Umbilical cord (tissue), 2 donors: ENCODE data around the gene ABCB6. TPM values are rescaled to one million over a fixed set of nuclear protein-coding genes. Genes with fewer than 3 reads are reported as not detected.
A peak's percentile ranks its signal among the peaks of the same experiment; 100 is the strongest.

Experiments used
- DNase-seq: peaks from one replicate; pipeline ENCODE4 v3.0.0-alpha.2; 2015; ENCODE audit warnings: low spot score
- total RNA-seq: library from RNA; depleted of rRNA; stranded (reverse); fragments of >200 nt; gene quantifications from one replicate; pipeline ENCODE4 v1.2.3, GENCODE V29; 2014; ENCODE audit warnings: low replicate concordance; ENCODE audit not compliant: insufficient read depth

Gene ABCB6
- total RNA-seq, 1 donor from 2014 or later = 34.2 TPM

DNA sequence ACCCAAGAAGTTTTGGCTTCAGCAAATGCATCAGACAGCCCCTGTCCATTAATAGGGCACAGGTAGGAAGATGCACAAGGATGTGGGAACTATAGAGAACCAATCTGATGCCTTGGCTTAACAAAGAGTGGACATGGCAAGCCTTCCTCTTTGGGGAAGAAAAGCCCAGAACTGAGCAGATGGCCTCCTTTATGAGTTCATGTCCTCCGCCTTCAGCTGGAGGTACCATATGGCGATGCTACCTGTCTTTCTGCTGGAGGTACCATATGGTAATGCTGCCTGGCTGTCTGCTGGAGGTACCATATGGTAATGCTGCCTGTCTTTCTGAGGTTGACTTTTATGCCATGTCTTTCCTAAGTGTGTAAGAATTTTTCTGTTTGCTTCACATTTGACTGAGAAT is 34.6 kb downstream of the ABCB6 start:
- no peak for DNase-seq

DNA sequence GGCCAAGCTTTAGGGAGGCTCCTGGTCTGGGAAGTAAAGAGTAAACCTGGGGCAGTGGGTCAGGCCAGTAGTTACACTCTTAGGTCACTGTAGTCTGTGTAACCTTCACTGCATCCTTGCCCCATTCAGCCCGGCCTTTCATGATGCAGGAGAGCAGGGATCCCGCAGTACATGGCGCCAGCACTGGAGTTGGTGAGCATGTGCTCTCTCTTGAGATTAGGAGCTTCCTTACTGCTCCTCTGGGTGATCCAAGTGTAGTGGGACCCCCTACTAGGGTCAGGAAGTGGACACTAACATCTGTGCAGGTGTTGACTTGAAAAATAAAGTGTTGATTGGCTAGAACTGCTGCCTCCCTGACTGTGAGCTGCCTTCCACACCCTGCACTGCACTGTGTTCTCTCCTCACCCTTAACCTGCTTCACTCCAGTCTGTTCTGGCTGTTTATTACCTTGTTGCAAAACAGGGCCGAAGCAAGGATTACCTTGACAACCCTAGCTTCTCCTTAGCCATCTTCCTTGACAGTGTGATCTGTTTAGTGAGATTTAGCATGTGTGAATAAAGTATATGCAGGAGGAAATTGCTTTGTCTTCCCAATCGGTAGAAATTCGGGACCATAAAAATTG is 35.5 kb downstream of the ABCB6 start:
- DNase-seq = no peak

DNA sequence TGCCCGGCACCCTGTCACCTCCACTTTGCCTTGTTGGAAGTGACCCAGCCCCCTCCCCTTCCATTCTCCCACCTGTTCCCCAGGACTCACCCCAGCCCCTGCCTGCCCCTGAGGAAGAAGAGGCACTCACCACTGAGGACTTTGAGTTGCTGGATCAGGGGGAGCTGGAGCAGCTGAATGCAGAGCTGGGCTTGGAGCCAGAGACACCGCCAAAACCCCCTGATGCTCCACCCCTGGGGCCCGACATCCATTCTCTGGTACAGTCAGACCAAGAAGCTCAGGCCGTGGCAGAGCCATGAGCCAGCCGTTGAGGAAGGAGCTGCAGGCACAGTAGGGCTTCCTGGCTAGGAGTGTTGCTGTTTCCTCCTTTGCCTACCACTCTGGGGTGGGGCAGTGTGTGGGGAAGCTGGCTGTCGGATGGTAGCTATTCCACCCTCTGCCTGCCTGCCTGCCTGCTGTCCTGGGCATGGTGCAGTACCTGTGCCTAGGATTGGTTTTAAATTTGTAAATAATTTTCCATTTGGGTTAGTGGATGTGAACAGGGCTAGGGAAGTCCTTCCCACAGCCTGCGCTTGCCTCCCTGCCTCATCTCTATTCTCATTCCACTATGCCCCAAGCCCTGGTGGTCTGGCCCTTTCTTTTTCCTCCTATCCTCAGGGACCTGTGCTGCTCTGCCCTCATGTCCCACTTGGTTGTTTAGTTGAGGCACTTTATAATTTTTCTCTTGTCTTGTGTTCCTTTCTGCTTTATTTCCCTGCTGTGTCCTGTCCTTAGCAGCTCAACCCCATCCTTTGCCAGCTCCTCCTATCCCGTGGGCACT is 36.2 kb downstream of the ABCB6 start:
- no peak for DNase-seq

DNA sequence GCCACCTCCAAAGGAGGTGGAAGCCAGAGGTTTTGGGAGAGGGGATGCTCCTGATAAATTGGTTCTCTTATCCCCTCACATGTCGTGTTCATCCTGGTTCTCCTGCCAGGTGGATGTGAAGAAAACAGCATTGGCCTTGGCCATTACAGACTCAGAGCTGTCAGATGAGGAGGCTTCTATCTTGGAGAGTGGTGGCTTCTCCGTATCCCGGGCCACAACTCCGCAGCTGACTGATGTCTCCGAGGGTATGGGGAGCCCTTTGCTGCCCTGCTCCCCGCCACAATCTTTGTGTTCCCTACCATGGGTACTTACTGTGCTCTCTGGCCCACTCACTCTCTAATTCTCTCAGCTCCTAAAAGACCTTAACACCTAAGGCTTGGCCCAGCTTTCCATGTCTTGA is 37.2 kb downstream of the ABCB6 start:
- DNase-seq = no peak

DNA sequence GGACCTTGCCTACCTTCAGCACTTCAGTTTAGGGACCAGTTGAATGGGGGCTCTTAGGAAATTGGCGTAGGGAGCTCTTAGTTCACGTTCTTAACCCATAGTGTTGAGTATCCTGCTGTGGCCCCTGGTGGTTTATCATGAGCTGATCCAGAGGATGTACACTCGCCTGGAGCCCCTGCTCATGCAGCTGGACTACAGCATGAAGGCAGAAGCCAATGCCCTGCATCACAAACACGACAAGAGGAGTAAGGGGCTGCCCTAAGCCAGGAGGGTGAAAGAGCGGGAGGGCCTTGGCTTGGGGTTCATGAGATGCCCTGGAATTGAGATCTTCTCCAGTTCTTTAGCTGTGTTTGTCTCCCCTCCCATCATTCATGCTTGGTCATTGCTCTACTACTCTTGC is 37.8 kb downstream of the ABCB6 start:
- no peak for DNase-seq

DNA sequence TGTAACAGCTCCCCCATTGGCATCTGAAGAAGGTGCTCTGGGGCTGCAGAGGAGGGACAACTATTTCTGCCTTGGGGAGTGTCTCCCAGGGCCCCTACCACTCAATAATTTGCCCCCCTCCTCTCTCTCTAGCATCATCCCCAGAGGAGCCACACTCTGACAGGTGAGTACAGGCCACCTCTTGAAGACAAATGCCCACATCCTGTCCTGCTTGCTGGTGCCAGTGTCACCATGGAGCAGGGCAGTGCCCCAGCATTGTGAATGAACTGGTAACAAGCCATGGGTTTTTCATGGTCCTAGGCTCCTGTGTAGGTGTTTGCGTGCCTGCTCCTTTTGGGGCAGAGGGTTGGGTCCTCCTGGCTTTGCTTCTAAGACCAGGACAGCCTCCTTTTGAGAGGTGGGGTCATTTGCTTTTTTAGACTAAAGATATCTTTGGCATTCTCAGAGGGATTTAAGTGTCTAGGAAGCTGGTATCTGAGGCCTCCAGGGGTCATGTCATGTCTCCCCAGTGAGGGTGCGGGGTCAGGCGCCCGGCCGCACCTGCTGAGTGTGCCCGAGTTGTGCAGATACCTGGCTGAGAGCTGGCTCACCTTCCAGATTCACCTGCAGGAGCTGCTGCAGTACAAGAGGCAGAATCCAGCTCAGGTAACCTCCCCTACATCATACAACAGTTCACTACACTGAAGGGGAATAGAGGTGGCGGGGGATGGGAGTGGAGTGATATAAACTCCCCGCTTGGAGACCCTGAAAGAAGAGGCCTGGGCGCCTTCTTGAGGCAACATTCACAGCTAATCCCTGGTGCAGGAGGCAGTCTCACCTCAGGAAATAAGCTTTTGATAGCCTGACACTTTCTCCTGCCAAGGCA is 38.9 kb downstream of the ABCB6 start:
- DNase-seq = no peak

DNA sequence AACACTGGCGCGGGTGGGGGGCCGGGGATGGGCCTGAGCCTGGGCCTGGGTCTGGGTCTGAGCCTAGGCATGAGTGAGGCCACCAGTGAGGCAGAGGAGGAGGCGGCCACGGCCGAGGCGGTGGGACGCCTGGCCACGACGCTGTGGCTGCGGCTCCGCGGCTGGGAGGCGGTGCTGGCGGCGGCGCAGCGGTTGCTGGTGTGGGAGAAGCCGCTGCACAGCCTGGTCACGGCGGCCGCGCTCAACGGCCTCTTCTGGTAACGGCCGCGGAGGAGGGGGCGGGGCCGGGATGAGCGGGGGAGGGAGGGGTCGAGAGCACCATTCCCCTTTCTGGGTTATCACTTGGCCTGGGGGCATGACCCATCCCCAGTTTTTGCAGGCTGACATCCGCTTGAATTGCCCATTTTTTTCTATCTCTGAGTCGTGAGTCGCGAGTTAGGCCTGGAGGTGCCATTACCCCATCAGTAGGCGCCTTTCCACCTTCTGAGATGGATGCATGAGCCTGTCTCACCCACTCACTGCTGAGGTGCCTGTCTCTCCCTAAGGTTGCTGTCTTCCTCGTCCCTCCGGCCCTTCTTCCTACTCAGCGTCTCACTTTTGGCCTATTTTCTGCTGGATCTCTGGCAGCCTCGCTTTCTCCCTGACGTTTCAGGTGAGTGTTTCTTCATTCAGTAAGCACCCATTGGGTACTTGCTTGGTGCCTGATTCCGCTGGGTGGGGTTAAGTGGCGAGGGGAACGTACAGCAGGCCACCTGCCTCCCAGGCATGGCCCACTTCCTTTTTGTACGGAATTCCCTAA is 40.2 kb downstream of the ABCB6 start:
- DNase-seq = no peak

DNA sequence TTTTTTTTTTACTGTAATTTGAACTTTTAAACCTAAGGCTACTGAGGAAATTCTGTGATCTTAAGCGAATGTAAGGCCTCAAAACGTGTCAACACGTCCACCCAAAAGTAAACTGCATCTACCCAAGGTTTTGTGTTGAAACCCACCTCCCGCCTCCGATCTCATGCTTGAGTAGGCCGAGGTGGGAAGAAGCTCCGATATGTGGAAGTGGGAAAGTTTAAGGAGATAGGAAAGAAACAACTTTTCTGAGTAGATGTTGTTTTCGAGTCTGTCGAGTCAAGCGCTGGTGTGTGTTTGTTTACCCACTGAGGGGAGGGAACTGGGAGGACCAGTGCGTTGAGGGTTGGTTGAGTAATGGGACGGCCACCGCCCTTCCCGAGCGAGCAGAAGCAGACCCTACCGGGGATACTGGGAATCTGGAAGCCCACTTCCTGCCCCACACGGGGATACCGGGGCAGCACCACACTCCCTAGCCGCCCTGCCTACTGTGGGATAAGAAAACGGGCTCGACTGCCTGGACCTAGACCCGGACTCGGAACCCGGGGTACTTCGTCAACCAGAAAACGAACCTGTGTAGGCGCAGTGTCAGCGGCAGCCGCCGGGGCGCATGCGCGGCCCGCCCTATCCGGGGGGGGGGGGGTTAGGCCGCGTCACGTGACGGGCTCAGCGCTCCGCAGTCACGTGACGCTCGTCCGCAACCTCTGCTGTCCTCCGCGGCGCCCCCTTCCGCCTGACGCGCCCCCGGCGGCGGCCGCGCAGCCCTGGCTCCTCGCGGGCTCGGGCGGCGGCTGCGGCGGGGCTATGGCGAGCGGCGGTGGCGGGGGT is 41.0 kb downstream of the ABCB6 start, which contains the start of gene RETREG2:
TSS of gene RETREG2 (plus strand) at position 724 of the 825 bp plus-strand sequence. CDS start at position 802, 78 bp downstream.
- DNase-seq = peak; percentile 94

DNA sequence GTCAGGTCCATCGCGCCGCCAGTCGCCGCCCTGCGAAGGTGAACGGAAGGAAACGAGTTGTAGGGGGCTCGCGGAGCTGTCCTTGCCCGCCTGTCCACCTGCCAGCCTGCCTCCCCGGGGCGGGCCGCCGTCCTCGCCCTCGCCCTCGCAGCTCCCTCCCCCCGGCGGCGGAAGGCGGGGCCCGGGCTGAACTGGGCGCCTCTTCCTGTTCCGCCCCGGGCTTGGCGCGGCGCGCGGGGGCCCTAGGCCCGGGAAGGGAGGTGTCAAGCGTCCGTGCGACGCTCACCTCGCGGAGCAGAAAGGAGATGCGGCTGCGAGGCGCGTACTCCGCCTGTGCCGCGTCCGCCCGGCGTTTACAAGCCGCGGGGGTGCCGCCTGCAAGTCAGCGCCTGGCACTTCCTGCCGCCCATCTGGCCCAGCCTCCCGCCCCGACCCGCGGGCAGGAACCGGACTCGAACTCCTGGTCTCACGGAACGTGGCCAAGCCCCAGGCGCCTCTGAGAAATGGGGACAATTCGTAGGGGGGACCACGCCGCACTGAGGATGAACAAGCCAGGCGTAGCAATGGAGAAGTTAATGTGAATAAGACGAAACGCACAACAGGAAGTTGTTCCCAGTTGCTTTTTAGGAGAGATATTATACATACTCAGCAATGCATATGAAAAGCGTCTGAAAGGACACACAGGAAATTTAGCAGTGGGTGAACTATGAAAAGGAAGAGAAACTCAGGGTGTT is 41.8 kb downstream of the ABCB6 start, which contains the start of gene CNPPD1:
TSS of gene CNPPD1 (minus strand) at position 108 of the 734 bp plus-strand sequence. CDS start at position 11, 97 bp downstream.
- peak; percentile 92 for DNase-seq

DNA sequence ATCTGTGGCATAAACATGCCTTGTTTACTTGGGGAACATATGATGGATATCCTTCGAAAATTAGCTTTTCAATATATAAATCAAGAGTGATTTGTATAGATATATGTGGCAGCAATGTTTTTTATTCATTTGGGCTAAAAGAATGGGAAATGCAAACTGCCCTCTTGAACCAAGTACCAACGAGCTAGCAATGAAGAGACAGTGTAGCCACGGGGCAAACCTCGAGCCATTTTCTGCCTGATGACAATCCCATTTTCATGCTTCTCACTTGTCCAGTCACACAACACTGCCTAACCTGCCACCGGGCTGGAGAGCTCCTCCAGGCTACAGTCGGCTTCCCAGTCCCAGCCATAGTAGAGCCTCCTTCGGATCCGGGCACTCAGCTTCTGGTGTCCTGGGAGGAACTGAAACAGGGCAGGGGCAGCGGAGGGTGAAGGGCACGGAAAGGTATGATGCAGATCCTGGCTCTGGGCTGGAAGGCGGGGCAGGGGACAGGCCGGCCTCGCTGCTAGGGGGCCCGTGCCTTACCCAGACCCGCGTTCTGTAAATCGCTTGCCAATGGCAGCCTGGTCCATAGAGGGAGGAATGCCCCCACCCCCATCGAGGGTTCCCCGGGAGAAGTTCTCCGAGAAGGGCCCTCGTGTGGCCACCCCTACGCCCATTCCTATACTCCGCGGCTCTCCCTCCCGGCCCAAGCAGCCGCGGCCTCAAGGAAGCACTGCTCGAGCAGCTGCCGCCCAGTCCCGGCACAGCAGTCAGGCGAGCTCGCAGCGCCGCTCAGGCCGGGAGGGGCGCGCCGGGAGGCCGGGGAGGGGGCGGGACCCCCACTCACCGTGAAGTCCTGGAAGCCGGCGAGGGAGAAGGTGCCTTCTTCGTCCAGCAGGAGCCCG is 42.6 kb downstream of the ABCB6 start:
- peak; percentile 49 for DNase-seq

DNA sequence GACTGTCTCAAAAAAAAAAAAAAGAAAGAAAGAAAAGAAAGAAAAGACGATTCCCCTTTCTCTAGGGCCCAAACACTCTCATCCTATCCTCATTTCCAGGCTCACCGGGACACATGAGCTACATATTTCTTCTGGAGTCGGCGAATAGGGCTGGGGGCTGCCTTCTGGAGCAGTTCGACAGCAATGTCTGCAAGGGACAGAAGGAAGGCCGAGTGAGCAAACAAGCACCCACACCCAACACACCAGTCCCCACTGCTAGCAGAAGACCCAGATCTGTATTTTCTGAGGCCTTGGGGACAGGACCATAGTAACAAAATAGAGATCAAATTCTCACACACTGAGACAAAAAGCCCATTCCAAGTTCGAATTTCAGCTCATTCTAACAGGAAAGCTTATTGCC is 43.3 kb downstream of the ABCB6 start:
- DNase-seq = no peak

DNA sequence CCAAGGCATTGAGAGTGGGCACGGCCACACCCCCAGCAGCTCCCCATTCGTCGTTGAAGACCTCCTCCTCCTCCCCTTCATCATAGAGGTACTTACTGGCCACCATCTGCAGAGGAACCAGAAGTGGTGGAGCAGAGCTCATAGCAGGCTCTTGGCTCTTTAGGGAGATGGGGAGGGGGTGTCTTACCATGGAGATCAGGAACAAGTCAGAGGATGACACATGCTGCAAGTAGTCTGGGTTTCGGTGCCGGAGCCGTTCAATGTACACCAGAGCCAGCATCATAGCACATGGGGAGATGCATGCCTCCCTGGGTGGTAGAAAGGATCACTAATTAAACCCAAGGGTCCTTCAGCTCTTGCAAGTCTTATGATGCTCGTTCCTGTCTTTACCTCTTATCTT is 44.0 kb downstream of the ABCB6 start:
- DNase-seq = no peak

DNA sequence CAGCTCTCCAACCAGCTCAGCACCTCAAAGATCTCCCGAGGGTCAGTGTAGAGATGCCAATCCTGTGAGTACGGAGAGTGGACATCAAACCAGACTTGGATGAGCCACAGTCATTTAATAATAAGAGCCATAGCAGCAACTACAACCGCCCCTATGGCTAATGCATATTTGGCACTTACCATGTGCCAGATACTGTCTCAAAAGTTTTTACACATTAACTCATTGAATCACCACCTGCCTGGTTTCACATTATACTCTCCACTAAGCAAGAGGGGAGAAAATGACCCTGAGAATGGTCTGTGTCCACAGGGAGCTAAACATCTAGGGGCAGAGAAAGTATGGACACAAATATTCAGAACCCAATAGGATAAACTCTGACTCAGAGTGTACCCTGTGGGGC is 44.6 kb downstream of the ABCB6 start:
- DNase-seq = no peak

DNA sequence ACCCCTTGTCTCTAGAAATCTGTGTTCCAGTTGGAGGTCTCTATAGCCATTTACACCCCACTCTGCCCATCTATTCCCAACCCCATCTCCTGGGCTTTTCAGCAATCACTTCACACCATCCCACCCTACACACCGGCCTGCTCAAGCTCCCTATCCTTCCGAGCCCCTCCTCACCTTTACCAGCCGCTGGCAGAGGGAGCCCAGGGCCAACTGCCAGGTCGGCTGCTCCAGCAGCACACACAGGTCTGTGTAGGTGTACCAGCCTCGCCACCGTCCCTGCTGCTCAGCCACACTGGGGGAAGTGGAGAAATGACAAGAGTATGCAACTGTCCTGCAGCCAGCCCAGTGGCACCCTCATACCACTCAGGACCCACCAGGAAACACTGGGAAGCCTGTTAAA is 45.6 kb downstream of the ABCB6 start:
- DNase-seq = no peak

DNA sequence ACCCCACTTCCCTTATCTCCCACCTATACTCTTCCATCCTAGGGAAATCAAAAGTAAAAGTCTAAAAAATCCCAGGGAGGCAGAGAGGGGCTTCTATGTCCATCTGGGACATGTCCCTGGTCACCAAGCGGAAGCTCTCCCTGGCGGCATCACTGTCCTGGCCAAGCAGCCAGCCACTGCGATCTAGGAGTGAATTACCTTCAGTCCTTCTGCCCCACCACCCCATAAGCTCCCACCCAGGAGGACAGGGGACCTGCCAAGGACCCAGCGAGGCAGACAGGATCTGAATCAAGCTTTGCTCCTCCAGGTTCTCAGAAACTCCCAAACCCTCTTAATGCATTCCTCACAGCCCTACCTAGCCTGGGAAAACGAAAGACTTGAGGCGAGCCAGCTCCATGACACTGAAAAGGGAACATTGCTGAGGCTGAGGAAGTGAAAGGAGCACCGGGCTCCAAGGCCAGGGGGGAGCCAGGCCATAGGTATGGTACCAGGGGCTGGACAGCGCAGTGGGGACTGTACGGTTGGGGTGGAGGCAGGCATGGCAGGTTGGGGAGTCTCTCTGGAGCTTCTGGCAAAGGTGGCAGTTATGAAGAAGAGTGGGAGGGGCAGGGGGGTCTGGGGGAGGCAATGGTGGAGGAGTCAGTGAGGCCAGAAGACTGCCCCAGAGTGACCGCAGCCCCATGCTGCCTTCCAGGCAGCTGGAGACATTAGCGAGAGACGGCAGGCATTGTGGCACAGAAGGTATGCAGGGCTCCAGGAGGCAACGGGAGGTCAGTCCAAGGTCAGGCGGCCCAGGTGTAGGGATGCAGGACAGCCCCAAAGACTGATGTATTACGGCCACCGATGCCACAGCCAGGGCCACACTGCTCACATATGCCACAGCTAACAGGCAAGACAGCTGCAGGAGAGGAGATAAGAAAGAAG is 46.3 kb downstream of the ABCB6 start:
- DNase-seq = no peak

DNA sequence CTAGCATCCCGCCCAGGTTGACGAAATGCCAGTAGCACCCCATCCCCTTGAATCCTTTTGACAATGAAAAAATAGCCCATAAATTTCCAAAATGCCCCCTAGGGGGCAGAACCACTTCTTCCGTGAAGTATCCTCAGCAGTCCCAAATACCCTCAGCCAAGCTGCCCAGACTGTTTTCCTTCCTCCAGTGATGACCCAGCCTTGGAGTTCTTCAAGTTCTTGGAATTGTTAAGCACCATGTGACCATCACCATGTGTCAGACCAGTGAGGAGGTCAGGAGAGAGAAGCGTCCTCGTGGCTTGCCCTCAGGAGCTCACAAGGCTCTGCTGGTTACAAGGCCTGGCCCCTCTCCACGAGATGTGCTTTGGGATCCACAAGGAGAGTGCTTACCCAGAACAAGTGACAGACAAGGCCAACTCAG is 47.5 kb downstream of the ABCB6 start:
- DNase-seq = peak; percentile 67

DNA sequence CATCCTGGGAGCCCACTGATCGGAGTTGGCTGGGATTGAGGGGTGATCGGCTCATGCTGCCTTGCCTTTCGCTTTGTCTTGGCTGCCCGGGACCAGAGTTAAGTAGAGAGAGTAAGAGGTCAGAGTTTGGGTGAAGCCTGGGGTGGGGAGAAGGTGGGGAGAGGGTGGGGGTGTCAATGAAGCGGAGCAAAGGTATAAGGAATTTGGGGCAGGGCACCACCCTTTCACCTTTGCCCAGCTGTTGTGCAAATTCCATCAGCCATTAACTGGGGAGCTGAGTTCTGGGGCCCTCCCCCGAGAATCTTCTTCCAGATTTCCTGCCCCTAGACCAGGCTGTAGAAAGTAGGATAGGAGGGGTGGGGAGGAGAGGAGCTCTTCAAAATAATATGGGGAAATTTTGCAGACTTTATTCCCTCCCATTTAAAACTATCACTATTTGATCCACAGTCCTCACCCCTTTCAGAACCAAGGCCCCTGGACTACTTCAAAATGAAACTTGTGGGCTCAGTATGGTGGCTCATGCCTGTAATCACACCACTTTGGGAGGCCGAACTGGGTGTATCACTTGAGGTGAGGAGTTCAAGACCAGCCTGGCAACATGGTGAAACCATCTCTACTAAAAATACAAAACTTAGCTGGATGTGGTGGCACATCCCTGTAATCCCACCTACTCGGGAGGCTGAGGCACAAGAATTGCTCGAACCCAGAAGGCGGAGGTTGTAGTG is 48.7 kb downstream of the ABCB6 start, which contains the start of gene SLC23A3:
TSS of gene SLC23A3 (minus strand) at position 100 of the 725 bp plus-strand sequence. CDS start at position 55, 45 bp downstream.
- no peak for DNase-seq
